Gastrocnemius medialis (tissue), 4 donors: Measurements from ENCODE around the gene GLI3. TPM values are rescaled to one million over a fixed set of nuclear protein-coding genes. Genes with fewer than 3 reads are reported as not detected.

Source experiments
- ATAC-seq, 2 donors: fragments of 150-250 bp; one replicate each; pipeline ENCODE4 v1.9.1; 2016
- DNase-seq, 2 donors: peaks; one replicate each; pipeline ENCODE4 v3.0.0-alpha.2; 2019
- H3K27ac ChIP-seq, 4 donors: fragments of 200-600 bp; sonication (generic); 1 replicate in 1 of 4; 2 replicates in 3 of 4; pipeline ENCODE4 v1.5.1; 2016 to 2018; ENCODE audit warnings: mild to moderate bottlenecking in 2 of 4, moderate library complexity in 1 of 4
- H3K27me3 ChIP-seq, 3 donors: fragments of 200-600 bp; sonication (generic) in 2 of 3; 1 replicate in 1 of 3; 2 replicates in 2 of 3; pipeline versions ENCODE4 v1.5.1 to v1.6.0; 2016 to 2019; ENCODE audit warnings: mild to moderate bottlenecking in 1 of 3, moderate library complexity in 1 of 3
- H3K36me3 ChIP-seq, 2 donors: fragments of 200-600 bp; sonication (generic) in 1 of 2; one replicate each; pipeline ENCODE4 v1.5.1; 2017 to 2018
- H3K4me1 ChIP-seq, 2 donors: fragments of 200-600 bp; sonication (generic) in 1 of 2; one replicate each; pipeline ENCODE4 v1.5.1; 2016 to 2017; ENCODE audit warnings: mild to moderate bottlenecking in 2 of 2
- H3K4me3 ChIP-seq, 4 donors: fragments of 200-600 bp; sonication (generic) in 3 of 4; 1 replicate in 1 of 4; 2 replicates in 3 of 4; pipeline ENCODE4 v1.5.1; 2016 to 2019; ENCODE audit warnings: mild to moderate bottlenecking in 2 of 4
- H3K9me3 ChIP-seq, 3 donors: fragments of 200-600 bp; sonication (generic) in 2 of 3; 1 replicate in 1 of 3; 2 replicates in 2 of 3; pipeline ENCODE4 v1.5.1; 2016 to 2019
- CTCF ChIP-seq, 5 experiments: fragments of 450-650 bp in 3 of 5; fragments of 200-600 bp in 2 of 5; sonication (generic) in 2 of 5; IDR thresholded peaks in 4 of 5; conservative IDR thresholded peaks in 1 of 5; 1 replicate in 4 of 5; 2 replicates in 1 of 5; pipeline ENCODE4 v1.5.1; 2016 to 2019; ENCODE audit warnings: antibody characterized with exemption in 5 of 5, mild to moderate bottlenecking in 3 of 5, moderate library complexity in 3 of 5
- POLR2A ChIP-seq, 2 donors: fragments of 450-650 bp; IDR thresholded peaks; one replicate each; pipeline ENCODE4 v1.6.1; 2017; ENCODE audit warnings: antibody characterized with exemption in 2 of 2, mild to moderate bottlenecking in 2 of 2, moderate library complexity in 2 of 2
- in situ Hi-C, 4 donors: fragments of 200-750 bp; cut with MboI; loops; one replicate each; pipeline versions ENCODE4 v1.15.0 to v1.8.0; 2017; ENCODE audit warnings: low sequenced_read_pairs in 4 of 4
- intact Hi-C: fragments of 100-400 bp; cut with DNase I; formaldehyde crosslinking; loops from one replicate; pipeline ENCODE4 v1.15.1; 2023; ENCODE audit warnings: low total_unique reads
- total RNA-seq, 4 donors: library from RNA; depleted of rRNA; stranded (reverse); fragments of >200 nt; gene quantifications; one replicate each; pipeline versions ENCODE4 v1.1.0 to v1.2.3, GENCODE V29; 2016

Gene GLI3
- total RNA-seq, 4 donors from 2014 or later = 0.46 to 1.6 (median 0.81) TPM

GRCh38 chr7:42202601-42203000 is 34.4 kb downstream of the GLI3 start:
- in situ Hi-C loops = no loop called here
- H3K4me3 ChIP-seq = no peak overlapping the region
- intact Hi-C loops = no loop called here
- no peaks in the 10 kb centered on the region for H3K27me3 ChIP-seq
- no peak for TF ChIP-seq CTCF (IDR thresholded peaks at IDR 0.05 in 4 of 5, conservative IDR thresholded peaks at IDR 0.05 in 1 of 5)
- H3K4me1 ChIP-seq = no peaks in the 10 kb centered on the region
- DNase-seq (no peak), ATAC-seq (no peak)
- H3K36me3 ChIP-seq = no peaks in the 10 kb centered on the region
- H3K9me3 ChIP-seq = no peaks in the 10 kb centered on the region
- H3K27ac ChIP-seq = no peak overlapping the region

- in situ Hi-C loops = no loop called here
- no peaks in the 10 kb centered on the region for H3K4me1 ChIP-seq
- TF ChIP-seq POLR2A (IDR thresholded peaks at IDR 0.05) (no peak), CTCF (IDR thresholded peaks at IDR 0.05 in 4 of 5, conservative IDR thresholded peaks at IDR 0.05 in 1 of 5) (no peak)
- H3K9me3 ChIP-seq = no peaks in the 10 kb centered on the region
- H3K36me3 ChIP-seq = no peaks in the 10 kb centered on the region
- intact Hi-C loops = no loop called here
- no peak overlapping the region for H3K27ac ChIP-seq
- H3K4me3 ChIP-seq = no peak overlapping the region
- ATAC-seq (no peak), DNase-seq (no peak)
- no peaks in the 10 kb centered on the region for H3K27me3 ChIP-seq
These were observed 37.9 kb downstream of the GLI3 start for GRCh38 chr7:42198974-42199668.

- no peak for TF ChIP-seq POLR2A (IDR thresholded peaks at IDR 0.05)
- no peak for TF ChIP-seq CTCF (IDR thresholded peaks at IDR 0.05 in 4 of 5, conservative IDR thresholded peaks at IDR 0.05 in 1 of 5)
- DNase-seq (no peak), ATAC-seq (no peak)
- no peaks in the 10 kb centered on the region for H3K9me3 ChIP-seq
- intact Hi-C loops (no loop called here), in situ Hi-C loops (no loop called here)
- no peak overlapping the region for H3K4me3 ChIP-seq
- H3K36me3 ChIP-seq = no peaks in the 10 kb centered on the region
- no peaks in the 10 kb centered on the region for H3K27me3 ChIP-seq
- no peak overlapping the region for H3K27ac ChIP-seq
- peaks cover 0 to 4% of the 10 kb centered on the region in 2 donors for H3K4me1 ChIP-seq
These were observed 38.7 kb downstream of the GLI3 start for GRCh38 chr7:42198296-42198695.

- ATAC-seq = no peak
- Histone ChIP-seq H3K36me3 (no peaks in the 10 kb centered on the region), H3K27ac (no peak overlapping the region), H3K4me3 (no peak overlapping the region), H3K4me1 (peaks cover 0 to 7% of the 10 kb centered on the region in 2 donors), H3K9me3 (no peaks in the 10 kb centered on the region), H3K27me3 (no peaks in the 10 kb centered on the region)
- DNase-seq = no peak
- in situ Hi-C loops = no loop called here
- intact Hi-C loops = no loop called here
- TF ChIP-seq POLR2A (IDR thresholded peaks at IDR 0.05) (no peak), CTCF (IDR thresholded peaks at IDR 0.05 in 4 of 5, conservative IDR thresholded peaks at IDR 0.05 in 1 of 5) (no peak)
These were observed 39.6 kb downstream of the GLI3 start for GRCh38 chr7:42197451-42197850.

- DNase-seq (no peak), ATAC-seq (no peak)
- in situ Hi-C loops = no loop called here
- TF ChIP-seq POLR2A (IDR thresholded peaks at IDR 0.05) (no peak), CTCF (IDR thresholded peaks at IDR 0.05 in 4 of 5, conservative IDR thresholded peaks at IDR 0.05 in 1 of 5) (no peak)
- H3K36me3 ChIP-seq = no peaks in the 10 kb centered on the region
- peaks cover 0 to 7% of the 10 kb centered on the region in 2 donors for H3K4me1 ChIP-seq
- H3K27me3 ChIP-seq = no peaks in the 10 kb centered on the region
- no peak overlapping the region for H3K4me3 ChIP-seq
- H3K9me3 ChIP-seq = no peaks in the 10 kb centered on the region
- intact Hi-C loops = no loop called here
- H3K27ac ChIP-seq = no peak overlapping the region
These were observed 42.8 kb downstream of the GLI3 start for GRCh38 chr7:42194238-42194637.
